Measurements from ENCODE around the gene NUPR1.
"Not testable (repeated sequence)": the region's sequence is repeated elsewhere in the genome, so short reads cannot be mapped to it uniquely, and the experiment has no call there.

The NUPR1 gene

GRCh38 chr16:28538733-28539596 is at the start of gene NUPR1:
Gene NUPR1, minus strand, starts transcription at chr16:28538974. Its CDS starts 67 bp downstream, at chr16:28538907.
- no peak for DNase-seq

GRCh38 chr16:28587386-28587785 is 48.6 kb upstream of the NUPR1 start:
- DNase-seq = no peak

GRCh38 chr16:28586466-28586865 is 47.7 kb upstream of the NUPR1 start:
- no peak for DNase-seq

GRCh38 chr16:28585674-28586073 is 46.9 kb upstream of the NUPR1 start:
- DNase-seq = no peak

- no peak for DNase-seq
Measured at GRCh38 chr16:28580726-28581315, 42.0 kb upstream of the NUPR1 start.

GRCh38 chr16:28575446-28576109 is 36.8 kb upstream of the NUPR1 start:
- no peak for DNase-seq

GRCh38 chr16:28574925-28575324 is 36.2 kb upstream of the NUPR1 start:
- DNase-seq = no peak

GRCh38 chr16:28573738-28574718 is 35.3 kb upstream of the NUPR1 start:
- DNase-seq = no peak

GRCh38 chr16:28572696-28573510 is 34.1 kb upstream of the NUPR1 start:
- no peak for DNase-seq

- DNase-seq = no peak
Measured at GRCh38 chr16:28569968-28570752, 31.4 kb upstream of the NUPR1 start.

- DNase-seq = no peak
Measured at GRCh38 chr16:28569021-28569420, 30.2 kb upstream of the NUPR1 start.

- no peak for DNase-seq
Measured at GRCh38 chr16:28567292-28567691, 28.5 kb upstream of the NUPR1 start.

- not testable (repeated sequence) for DNase-seq
Measured at GRCh38 chr16:28566233-28566925, 27.6 kb upstream of the NUPR1 start.

GRCh38 chr16:28563218-28563617 is 24.4 kb upstream of the NUPR1 start:
- DNase-seq = no peak

GRCh38 chr16:28562199-28562598 is 23.4 kb upstream of the NUPR1 start:
- DNase-seq = no peak

- DNase-seq = no peak
Measured at GRCh38 chr16:28561557-28562187, 22.9 kb upstream of the NUPR1 start.

GRCh38 chr16:28558456-28558855 is 19.7 kb upstream of the NUPR1 start:
- DNase-seq = no peak

GRCh38 chr16:28556914-28557320 is 18.1 kb upstream of the NUPR1 start:
- no peak for DNase-seq

GRCh38 chr16:28555561-28555960 is 16.8 kb upstream of the NUPR1 start:
- DNase-seq = no peak

Measured in NCI-H1436 (cell line).